PFSK-1 (cell line): Measurements from ENCODE around the gene RASGRP4. TPM values are rescaled to one million over a fixed set of nuclear protein-coding genes. Genes with fewer than 3 reads are reported as not detected.

Experiments used
- FOXP2 ChIP-seq: optimal IDR thresholded peaks from 2 replicates; pipeline ENCODE3; 2011; ENCODE audit warnings: borderline replicate concordance, control low read depth, inconsistent platforms; ENCODE audit not compliant: insufficient read depth; ENCODE audit errors: extremely low read length, extremely low read depth
- POLR2AphosphoS5 ChIP-seq: IDR thresholded peaks from 2 replicates; pipeline ENCODE4 v1.6.1; 2012; ENCODE audit warnings: low read depth, mild to moderate bottlenecking, control low read depth, low read length, moderate library complexity
- SIN3A ChIP-seq: IDR thresholded peaks from 2 replicates; pipeline ENCODE4 v1.6.1; 2012; ENCODE audit warnings: mild to moderate bottlenecking, low read length, moderate library complexity, borderline replicate concordance; ENCODE audit not compliant: insufficient read depth
- TAF1 ChIP-seq: IDR thresholded peaks from 2 replicates; pipeline ENCODE4 v1.6.1; 2012; ENCODE audit warnings: low read length, control low read depth, borderline replicate concordance; ENCODE audit not compliant: insufficient read depth
- polyA plus RNA-seq: library from polyadenylated mRNA; unstranded; fragments of >200 nt; gene quantifications from one replicate; pipeline ENCODE4 v1.2.1, GENCODE V29; 2012; ENCODE audit warnings: low read depth, missing spikeins; ENCODE audit not compliant: insufficient read length
- TF ChIP-seq, protein P1 (sequence below), 2 experiments: IDR thresholded peaks; 2 replicates each; pipeline versions ENCODE4 v1.6.1 to v1.8.0; 2011 to 2012; ENCODE audit warnings: low read depth in 2 of 2, low read length in 2 of 2, control low read depth in 1 of 2, inconsistent platforms in 1 of 2, mild to moderate bottlenecking in 1 of 2, moderate library complexity in 1 of 2; ENCODE audit not compliant: insufficient read depth in 1 of 2

Gene RASGRP4, protein sequence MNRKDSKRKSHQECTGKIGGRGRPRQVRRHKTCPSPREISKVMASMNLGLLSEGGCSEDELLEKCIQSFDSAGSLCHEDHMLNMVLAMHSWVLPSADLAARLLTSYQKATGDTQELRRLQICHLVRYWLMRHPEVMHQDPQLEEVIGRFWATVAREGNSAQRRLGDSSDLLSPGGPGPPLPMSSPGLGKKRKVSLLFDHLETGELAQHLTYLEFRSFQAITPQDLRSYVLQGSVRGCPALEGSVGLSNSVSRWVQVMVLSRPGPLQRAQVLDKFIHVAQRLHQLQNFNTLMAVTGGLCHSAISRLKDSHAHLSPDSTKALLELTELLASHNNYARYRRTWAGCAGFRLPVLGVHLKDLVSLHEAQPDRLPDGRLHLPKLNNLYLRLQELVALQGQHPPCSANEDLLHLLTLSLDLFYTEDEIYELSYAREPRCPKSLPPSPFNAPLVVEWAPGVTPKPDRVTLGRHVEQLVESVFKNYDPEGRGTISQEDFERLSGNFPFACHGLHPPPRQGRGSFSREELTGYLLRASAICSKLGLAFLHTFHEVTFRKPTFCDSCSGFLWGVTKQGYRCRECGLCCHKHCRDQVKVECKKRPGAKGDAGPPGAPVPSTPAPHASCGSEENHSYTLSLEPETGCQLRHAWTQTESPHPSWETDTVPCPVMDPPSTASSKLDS
- polyA plus RNA-seq: not detected

GRCh38 chr19:38425810-38426466, at the start of gene RASGRP4:
Gene RASGRP4 (minus strand): TSS chr19:38426219. CDS start chr19:38426091, 128 bp downstream.
- TF ChIP-seq SIN3A: no peak
- TF ChIP-seq TAF1: no peak
- no peak for TF ChIP-seq FOXP2
- TF ChIP-seq, protein P1, sequence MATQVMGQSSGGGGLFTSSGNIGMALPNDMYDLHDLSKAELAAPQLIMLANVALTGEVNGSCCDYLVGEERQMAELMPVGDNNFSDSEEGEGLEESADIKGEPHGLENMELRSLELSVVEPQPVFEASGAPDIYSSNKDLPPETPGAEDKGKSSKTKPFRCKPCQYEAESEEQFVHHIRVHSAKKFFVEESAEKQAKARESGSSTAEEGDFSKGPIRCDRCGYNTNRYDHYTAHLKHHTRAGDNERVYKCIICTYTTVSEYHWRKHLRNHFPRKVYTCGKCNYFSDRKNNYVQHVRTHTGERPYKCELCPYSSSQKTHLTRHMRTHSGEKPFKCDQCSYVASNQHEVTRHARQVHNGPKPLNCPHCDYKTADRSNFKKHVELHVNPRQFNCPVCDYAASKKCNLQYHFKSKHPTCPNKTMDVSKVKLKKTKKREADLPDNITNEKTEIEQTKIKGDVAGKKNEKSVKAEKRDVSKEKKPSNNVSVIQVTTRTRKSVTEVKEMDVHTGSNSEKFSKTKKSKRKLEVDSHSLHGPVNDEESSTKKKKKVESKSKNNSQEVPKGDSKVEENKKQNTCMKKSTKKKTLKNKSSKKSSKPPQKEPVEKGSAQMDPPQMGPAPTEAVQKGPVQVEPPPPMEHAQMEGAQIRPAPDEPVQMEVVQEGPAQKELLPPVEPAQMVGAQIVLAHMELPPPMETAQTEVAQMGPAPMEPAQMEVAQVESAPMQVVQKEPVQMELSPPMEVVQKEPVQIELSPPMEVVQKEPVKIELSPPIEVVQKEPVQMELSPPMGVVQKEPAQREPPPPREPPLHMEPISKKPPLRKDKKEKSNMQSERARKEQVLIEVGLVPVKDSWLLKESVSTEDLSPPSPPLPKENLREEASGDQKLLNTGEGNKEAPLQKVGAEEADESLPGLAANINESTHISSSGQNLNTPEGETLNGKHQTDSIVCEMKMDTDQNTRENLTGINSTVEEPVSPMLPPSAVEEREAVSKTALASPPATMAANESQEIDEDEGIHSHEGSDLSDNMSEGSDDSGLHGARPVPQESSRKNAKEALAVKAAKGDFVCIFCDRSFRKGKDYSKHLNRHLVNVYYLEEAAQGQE (IDR thresholded peaks at IDR 0.05; ENCODE audit: insufficient read depth in 1 of 2, low read depth in 2 of 2, low read length in 2 of 2): no peak
- no peak for TF ChIP-seq POLR2AphosphoS5

DNA sequence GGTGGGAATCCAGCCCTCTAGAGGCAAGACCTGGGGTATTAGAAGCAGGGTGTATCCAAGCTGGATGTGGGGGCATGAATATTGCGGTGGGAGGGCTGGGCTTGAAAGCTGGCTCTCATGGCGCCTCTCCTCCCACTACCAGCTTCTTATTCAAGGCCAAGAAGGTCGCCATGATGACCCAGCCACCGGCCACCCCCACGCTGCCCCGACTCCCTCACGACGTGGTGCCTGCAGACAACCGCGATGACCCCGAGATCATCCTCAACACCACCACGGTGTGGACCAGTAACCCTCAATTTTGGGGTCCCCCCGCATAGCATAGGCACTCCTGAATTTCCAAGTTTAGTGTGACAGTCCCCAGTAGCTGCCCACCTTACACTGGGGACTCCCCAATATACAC, 49.2 kb upstream of the RASGRP4 start:
- TF ChIP-seq, protein P1 (IDR thresholded peaks at IDR 0.05; ENCODE audit: insufficient read depth in 1 of 2, low read depth in 2 of 2, low read length in 2 of 2): no peak
- TF ChIP-seq POLR2AphosphoS5 (no peak), FOXP2 (no peak), SIN3A (no peak), TAF1 (no peak)

GRCh38 chr19:38473201-38473600, 47.2 kb upstream of the RASGRP4 start:
- TF ChIP-seq SIN3A (no peak), POLR2AphosphoS5 (no peak), TAF1 (no peak), FOXP2 (no peak)
- TF ChIP-seq, protein P1 (IDR thresholded peaks at IDR 0.05; ENCODE audit: insufficient read depth in 1 of 2, low read depth in 2 of 2, low read length in 2 of 2): no peak

DNA sequence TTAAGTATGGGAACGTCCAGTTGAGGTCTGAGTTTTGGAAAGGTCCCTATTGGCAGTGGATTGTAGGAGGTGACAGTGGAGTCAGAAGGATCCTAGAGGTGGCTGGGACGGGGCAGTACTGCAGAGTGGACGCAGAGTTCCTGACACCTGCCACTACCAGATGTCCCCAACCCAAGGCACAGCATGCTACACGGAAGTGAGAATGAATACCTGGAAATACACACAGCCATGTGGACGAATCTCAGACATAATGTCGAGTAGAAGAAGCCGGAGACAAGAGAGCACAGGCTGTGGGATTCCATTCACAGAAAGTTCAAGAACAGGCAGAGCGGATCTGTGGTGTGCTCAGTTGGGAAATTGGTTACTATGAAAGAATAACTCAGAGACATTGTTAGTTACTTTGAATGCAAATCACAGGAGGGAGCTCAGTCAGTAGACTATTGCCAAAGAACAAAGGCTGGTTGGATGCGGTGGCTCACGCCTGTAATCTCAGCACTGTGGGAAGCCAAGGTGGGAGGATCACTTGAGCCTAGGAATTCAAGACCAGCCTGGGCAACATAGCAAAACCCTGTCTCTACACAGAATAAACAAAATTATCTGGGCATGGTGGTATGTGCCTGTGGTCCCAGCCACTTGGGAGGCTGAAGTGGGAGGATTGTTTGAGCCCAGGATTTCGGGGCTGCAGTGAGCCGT, 44.9 kb upstream of the RASGRP4 start:
- TF ChIP-seq POLR2AphosphoS5: no peak

DNA sequence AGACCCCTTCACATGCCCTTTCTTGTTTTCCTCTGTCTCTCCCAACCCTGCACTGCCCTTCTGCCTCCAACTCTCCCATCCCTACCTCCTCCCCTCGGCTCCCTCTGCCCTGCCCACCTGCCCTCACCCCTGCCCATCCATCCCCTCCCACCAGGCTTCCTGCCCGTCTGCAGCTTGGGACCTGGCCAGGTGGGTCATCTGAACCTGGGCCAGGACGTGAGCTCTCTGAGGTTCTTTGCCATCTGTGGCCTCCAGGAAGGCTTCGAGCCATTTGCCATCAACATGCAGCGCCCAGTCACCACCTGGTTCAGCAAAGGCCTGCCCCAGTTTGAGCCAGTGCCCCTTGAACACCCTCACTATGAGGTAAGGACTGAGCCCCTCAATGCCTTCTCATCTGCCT, 43.1 kb upstream of the RASGRP4 start:
- TF ChIP-seq POLR2AphosphoS5 (no peak), SIN3A (no peak), TAF1 (no peak), FOXP2 (no peak)
- TF ChIP-seq, protein P1 (IDR thresholded peaks at IDR 0.05; ENCODE audit: insufficient read depth in 1 of 2, low read depth in 2 of 2, low read length in 2 of 2): no peak
